HG03025 (cell line): ENCODE data around the gene FKBP3.
"Not testable (repeated sequence)": the region's sequence is repeated elsewhere in the genome, so short reads cannot be mapped to it uniquely, and the experiment has no call there.

Source experiments
- ATAC-seq: cut with Tn5 transposase; IDR thresholded peaks from one replicate; pipeline ENCODE4 v1.9.1; 2021; ENCODE audit warnings: mild to moderate bottlenecking, moderate library complexity; ENCODE audit not compliant: unreplicated experiment, low FRiP score

The FKBP3 gene

DNA sequence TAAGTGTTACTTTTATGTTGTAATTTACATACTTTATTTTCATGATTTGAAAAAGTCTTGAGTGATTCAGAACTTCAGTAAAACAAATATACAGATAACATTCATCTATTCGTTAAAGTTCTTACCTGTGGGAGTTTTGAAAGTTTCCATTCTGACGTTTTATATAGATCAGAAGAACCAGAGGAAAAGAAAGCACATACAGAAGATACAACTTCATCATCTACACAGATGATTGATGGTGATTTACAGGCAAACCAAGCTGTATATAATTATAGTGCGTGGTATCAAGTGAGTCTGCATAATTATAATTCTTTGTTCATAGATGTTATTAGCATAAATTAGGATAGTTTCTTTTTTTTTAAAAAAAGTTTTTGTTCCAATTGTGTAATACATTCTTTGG lies 20.0 kb downstream of the FKBP3 start:
- ATAC-seq: no peak

- ATAC-seq: no peak
These were observed 21.1 kb downstream of the FKBP3 start for GRCh38 chr14:45112896-45113781.

GRCh38 chr14:45104561-45104960 lies 29.7 kb downstream of the FKBP3 start:
- no peak for ATAC-seq

- ATAC-seq: no peak
These were observed 30.5 kb downstream of the FKBP3 start for GRCh38 chr14:45103806-45104205.

GRCh38 chr14:45096218-45096617 lies 38.1 kb downstream of the FKBP3 start:
- ATAC-seq: no peak

DNA sequence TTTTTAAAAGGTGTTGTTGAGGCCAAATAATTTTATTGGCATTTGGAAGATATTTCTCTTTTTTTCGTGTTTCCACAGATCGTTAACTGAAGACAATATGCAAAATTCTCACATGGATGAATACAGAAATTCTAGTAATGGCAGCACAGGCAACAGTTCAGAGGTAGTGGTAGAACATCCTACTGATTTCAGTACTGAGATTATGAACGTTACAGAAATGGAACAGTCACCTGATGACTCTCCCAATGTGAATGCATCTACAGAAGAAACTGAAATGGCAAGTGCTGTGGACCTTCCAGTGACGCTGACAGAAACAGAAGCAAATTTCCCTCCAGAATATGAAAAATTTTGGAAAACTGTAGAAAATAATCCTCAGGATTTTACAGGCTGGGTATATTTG lies 39.1 kb downstream of the FKBP3 start:
- ATAC-seq: no peak

DNA sequence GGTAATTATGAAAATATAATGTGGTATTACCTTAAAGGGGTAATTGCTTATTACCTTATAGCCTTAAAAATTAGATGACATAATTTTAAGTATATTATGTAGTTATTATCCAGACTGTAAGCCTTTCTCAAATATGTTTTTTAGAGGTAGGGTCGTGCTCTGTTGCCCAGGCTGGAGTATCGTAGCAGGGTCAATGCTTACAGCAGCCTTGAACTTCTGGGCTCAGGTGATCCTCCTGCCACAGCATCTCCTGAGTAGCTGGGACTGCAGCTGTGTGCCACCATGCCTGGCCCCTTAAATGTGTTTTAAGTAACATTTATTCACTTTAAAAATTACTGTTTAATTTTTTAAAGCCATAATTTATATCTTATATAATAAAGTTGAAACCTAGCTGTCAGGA lies 40.0 kb downstream of the FKBP3 start:
- no peak for ATAC-seq

GRCh38 chr14:45091710-45092109 lies 42.6 kb downstream of the FKBP3 start:
- ATAC-seq: no peak

GRCh38 chr14:45089813-45090212 lies 44.5 kb downstream of the FKBP3 start:
- ATAC-seq: no peak

DNA sequence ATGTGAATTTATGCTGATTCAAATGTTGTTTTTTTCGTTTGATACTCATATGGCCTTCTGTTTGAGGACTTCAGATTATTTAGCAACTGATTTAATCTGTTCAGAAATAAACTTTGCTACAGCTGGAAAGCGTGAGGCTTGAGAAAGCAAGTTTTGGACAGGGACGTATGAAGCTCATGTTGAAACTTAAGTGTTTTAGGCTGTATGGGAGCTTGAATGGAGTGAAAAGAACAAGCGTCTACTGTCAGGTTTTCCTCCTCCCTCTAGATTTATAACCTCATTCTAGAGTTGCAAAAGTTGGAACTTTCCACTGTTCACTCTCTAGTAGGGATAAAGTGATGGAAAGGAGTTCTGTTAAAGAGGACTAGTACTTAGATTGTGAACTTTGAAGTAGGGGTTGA lies 49.3 kb downstream of the FKBP3 start:
- ATAC-seq: no peak

- peak; percentile 98 for ATAC-seq
These were observed 50.1 kb downstream of the FKBP3 start, which contains the start of gene PRPF39 for GRCh38 chr14:45083976-45084722. Gene PRPF39 (plus strand): TSS chr14:45084116. CDS start chr14:45095240, 11,124 bp downstream.

DNA sequence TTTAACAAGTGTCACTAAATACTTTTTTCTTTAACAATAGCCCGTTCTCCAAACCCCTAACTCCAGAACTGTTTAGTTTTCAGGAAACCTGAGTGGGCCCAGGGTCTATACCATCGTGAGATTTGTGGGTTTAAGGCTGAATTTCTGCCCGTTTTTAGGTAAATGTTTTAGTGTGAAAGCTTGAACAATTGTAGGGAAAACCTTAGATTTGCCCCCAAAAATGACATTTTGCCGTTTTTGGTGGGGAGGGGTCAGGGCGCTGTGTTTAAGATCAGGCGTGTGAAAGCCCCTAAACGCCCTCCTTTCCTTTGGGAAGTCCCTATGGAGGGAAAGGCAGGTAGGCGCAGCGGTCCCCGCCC lies 50.7 kb downstream of the FKBP3 start:
- ATAC-seq: peak; percentile 5

GRCh38 chr14:45082420-45082819 lies 51.9 kb downstream of the FKBP3 start:
- ATAC-seq: no peak

DNA sequence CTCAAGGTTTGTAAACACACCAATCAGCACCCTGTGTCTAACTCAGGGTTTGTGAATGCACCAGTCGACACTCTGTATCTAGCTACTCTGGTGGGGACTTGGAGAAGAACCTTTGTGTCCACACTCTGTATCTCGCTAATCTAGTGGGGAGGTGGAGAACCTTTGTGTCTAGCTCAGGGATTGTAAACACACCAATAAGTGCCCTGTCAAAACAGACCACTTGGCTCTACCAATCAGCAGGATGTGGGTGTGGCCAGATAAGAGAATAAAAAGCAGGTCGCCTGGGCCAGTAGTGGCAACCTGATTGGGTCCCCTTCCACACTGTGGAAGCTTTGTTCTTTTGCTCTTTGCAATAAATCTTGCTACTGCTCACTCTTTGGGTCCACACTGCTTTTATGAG lies 53.2 kb downstream of the FKBP3 start:
- not testable (repeated sequence) for ATAC-seq

DNA sequence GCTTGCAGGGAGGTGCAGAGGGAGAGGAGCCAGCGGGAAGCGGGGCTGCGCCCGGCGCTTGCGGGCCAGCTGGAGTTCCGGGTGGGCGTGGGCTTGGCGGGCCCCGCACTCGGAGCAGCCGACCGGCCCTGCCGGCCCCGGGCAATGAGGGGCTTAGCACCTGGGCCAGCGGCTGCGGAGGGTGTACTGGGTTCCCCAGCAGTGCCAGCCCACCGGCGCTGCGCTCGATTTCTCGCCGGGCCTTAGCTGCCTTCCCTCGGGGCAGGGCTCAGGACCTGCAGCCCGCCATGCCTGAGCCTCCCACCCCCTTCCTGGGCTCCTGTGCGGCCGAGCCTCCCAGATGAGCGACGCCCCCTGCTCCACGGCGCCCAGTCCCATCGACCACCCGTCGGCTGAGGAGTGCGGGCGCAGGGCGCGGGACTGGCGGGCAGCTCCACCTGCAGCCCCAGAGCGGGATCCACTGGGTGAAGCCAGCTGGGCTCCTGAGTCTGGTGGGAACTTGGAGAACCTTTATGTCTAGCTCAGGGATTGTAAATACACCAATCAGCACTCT lies 53.8 kb downstream of the FKBP3 start:
- ATAC-seq: not testable (repeated sequence)

GRCh38 chr14:45078323-45078722 lies 56.0 kb downstream of the FKBP3 start:
- ATAC-seq: no peak

- ATAC-seq: no peak
These were observed 60.9 kb downstream of the FKBP3 start for GRCh38 chr14:45073231-45073879.

DNA sequence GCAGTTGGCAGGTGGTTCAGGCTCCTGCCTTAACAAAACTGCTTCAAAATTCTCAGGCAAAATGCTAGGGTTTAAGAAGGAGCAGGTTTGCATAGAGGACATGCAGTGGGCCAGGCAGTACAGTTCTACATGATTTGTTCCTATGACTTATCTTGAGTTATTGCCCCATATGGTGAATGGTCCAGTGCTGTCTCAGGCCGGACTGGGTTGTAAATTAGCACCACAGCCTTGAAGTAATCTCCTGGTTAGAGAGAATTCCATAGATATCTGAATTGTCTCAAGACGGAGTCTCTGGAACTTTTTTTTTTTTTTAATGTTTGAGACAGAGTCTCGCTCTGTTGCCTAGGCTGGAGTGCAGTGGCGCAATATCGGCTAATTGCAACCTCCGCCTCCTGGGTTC lies 62.2 kb downstream of the FKBP3 start:
- ATAC-seq: no peak

DNA sequence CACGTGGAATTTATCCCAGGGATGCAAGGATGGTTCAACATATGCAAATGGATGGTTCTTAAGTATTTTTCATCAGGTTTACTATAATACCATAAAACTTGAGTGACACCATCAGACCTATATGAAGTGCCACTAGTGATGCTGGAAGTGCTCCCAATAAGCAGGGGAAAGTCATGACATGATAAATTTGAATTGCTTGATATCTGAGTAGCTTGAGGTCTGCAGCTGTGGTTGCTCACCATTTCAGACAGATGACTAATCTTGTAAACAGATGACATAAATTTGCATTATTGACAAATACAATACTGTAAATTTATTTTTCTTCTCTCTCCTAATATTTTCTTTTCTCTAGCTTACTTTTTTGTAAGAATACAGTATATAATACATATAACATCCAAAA lies 64.1 kb downstream of the FKBP3 start:
- ATAC-seq: no peak

DNA sequence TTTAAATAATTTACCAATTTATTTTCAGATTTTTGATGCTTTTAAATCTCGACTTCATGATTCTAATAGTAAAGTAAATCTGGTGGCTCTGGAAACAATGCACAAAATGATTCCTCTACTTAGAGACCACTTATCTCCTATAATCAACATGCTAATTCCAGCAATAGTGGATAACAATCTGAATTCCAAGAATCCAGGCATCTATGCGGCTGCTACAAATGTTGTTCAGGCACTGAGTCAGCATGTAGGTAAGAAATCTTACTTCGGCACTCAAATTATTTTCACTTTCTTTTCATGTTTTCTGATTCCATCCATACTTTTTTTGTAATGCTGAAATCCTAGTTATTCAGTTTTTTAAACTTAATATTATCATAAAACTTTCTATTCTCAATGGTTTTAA lies 65.9 kb downstream of the FKBP3 start:
- ATAC-seq: no peak

DNA sequence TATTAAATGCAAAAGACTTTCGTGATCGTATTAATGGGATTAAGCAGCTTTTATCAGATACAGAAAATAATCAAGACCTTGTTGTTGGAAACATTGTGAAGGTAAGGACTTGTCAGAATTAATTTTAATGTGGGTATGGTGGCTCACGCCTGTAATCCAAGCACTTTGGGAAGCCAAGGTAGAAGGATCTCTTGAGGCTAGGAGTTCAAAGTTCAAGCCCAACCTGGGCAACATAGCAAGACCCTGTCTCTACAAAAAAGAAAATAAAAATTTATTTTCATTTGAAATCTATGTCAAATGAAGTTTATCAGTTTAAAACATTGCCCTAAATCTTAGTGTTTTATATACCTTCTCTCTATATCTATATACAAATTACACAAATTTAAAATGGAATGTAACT lies 67.6 kb downstream of the FKBP3 start:
- no peak for ATAC-seq
